ENCODE measurements around the gene HS6ST3. TPM values are rescaled to one million over a fixed set of nuclear protein-coding genes. Genes with fewer than 3 reads are reported as not detected.

The HS6ST3 gene
- total RNA-seq, 2 experiments from 2014 or later, result not detected

DNA sequence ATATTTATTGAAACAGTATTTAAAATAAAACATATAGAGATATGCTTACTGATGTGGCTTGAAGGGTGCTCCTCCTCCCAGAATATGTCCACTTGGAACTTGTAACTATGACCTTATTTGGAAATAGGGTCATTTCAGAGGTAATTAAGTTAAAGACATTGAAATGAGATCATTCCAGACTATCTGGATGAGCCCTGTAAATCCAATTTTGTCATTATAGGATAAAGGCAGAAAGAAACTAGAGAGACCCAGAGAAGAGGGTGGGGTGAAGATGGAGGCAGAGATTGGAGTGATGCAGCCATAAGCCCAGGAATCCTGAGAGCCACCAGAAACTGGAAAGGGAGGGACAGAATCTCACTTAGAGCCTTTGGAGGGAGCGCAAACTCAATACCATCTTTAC is 661.2 kb downstream of the HS6ST3 start:
- H3K4me1 Mint-ChIP-seq (ENCODE audit: low read depth), result no peaks in the 10 kb centered on the region
- peaks cover 8% of the 10 kb centered on the region for H3K9me3 Mint-ChIP-seq
- ChIA-PET POLR2A (no interaction called here), CTCF (no interaction called here)
- no peaks in the 10 kb centered on the region for H3K36me3 Mint-ChIP-seq (ENCODE audit: low read depth)
- DNase-seq (no peak), ATAC-seq (no peak)
- H3K4me3 Mint-ChIP-seq, result no peak overlapping the region
- no peaks in the 10 kb centered on the region for H3K27me3 Mint-ChIP-seq
- intact Hi-C loops (cut with micrococcal nuclease), result no loop called here
- TF ChIP-seq, protein P1, sequence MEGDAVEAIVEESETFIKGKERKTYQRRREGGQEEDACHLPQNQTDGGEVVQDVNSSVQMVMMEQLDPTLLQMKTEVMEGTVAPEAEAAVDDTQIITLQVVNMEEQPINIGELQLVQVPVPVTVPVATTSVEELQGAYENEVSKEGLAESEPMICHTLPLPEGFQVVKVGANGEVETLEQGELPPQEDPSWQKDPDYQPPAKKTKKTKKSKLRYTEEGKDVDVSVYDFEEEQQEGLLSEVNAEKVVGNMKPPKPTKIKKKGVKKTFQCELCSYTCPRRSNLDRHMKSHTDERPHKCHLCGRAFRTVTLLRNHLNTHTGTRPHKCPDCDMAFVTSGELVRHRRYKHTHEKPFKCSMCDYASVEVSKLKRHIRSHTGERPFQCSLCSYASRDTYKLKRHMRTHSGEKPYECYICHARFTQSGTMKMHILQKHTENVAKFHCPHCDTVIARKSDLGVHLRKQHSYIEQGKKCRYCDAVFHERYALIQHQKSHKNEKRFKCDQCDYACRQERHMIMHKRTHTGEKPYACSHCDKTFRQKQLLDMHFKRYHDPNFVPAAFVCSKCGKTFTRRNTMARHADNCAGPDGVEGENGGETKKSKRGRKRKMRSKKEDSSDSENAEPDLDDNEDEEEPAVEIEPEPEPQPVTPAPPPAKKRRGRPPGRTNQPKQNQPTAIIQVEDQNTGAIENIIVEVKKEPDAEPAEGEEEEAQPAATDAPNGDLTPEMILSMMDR (IDR thresholded peaks at IDR 0.05), result no peak
- no peak overlapping the region for H3K27ac Mint-ChIP-seq

DNA sequence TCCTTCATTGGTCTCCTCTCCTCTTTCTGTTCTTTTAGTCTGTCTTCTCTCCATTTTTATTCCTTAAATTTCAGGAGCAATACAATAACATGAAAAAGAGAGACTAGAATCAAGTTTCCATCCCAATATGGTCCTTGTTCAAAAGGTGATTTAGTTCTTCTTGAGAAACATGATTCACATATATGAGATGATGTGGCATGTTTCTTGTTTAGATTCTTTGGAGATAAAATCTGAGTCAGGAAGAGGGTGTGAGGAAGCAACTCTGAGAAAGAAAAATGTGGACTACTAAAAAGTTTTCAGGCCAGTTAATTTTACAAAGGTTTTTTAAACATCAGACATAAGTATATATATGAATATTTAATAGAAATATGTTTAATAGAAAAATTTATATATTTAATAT is 673.0 kb downstream of the HS6ST3 start:
- Mint-ChIP-seq H3K27me3 (no peaks in the 10 kb centered on the region), H3K27ac (no peak overlapping the region), H3K4me1 (ENCODE audit: low read depth) (no peaks in the 10 kb centered on the region), H3K36me3 (ENCODE audit: low read depth) (no peaks in the 10 kb centered on the region), H3K4me3 (no peak overlapping the region), H3K9me3 (peaks cover 4% of the 10 kb centered on the region)
- TF ChIP-seq, protein P1 (IDR thresholded peaks at IDR 0.05), result no peak
- DNase-seq (no peak), ATAC-seq (no peak)
- intact Hi-C loops (cut with micrococcal nuclease), result no loop called here
- POLR2A ChIA-PET, result no interaction called here
- CTCF ChIA-PET, result no interaction called here

DNA sequence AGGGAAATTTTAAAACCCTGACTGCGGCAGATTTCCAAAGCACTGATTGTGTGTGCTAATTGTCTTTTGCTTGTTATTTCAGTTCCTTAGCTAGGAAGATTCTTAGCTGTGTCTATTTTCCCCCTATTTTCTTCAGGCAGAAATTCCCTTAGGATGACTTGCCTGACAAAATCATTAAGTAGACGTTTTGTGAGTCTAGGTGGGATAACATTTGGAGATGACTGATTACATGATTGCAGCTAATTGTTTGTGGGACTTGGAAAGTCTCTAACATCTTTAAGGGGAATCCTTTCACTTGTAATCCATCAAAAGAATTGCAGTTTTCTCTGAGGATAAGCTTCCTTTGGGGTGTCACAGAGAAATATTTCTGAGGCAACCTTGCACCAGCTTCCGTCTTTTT is 676.4 kb downstream of the HS6ST3 start:
- ATAC-seq (no peak), DNase-seq (no peak)
- POLR2A ChIA-PET, result interaction anchor here (0.9 kb wide), 1 partner anchor 73 kb away, joined by 3 read pairs; no protein-coding TSS in a partner anchor
- intact Hi-C loops (cut with micrococcal nuclease), result no loop called here
- Mint-ChIP-seq H3K9me3 (peaks cover 4% of the 10 kb centered on the region), H3K36me3 (ENCODE audit: low read depth) (no peaks in the 10 kb centered on the region), H3K27me3 (no peaks in the 10 kb centered on the region), H3K4me1 (ENCODE audit: low read depth) (no peaks in the 10 kb centered on the region), H3K4me3 (no peak overlapping the region), H3K27ac (no peak overlapping the region)
- CTCF ChIA-PET, result interaction anchor here (1.3 kb wide), 1 partner anchor 746 kb away, joined by 4 read pairs; no protein-coding TSS in a partner anchor
- TF ChIP-seq, protein P1 (IDR thresholded peaks at IDR 0.05), result no peak

DNA sequence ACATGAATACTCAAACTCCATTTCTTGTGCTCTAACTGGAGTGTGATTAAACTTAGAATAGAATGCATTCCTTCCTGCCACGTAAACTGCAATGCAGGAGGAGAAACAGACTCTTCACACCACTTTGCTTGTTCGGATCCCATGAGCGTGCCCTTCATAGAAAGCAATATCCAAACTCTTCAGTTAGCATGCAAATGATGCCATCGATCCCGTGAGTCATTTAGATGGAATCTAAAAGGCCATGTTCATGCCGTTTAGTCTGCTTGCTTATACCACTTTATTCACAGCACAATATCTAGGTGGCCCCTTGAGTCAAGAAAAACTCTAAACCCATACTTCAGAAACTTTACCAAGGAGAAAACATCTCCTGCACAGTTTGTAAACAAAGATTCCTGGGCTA is 678.6 kb downstream of the HS6ST3 start:
- intact Hi-C loops (cut with micrococcal nuclease), result no loop called here
- TF ChIP-seq, protein P1 (IDR thresholded peaks at IDR 0.05), result no peak
- Mint-ChIP-seq H3K4me3 (no peak overlapping the region), H3K27me3 (no peaks in the 10 kb centered on the region), H3K4me1 (ENCODE audit: low read depth) (no peaks in the 10 kb centered on the region), H3K36me3 (ENCODE audit: low read depth) (no peaks in the 10 kb centered on the region), H3K27ac (no peak overlapping the region), H3K9me3 (peaks cover 4% of the 10 kb centered on the region)
- DNase-seq (no peak), ATAC-seq (no peak)
- POLR2A ChIA-PET, result no interaction called here
- CTCF ChIA-PET, result no interaction called here

DNA sequence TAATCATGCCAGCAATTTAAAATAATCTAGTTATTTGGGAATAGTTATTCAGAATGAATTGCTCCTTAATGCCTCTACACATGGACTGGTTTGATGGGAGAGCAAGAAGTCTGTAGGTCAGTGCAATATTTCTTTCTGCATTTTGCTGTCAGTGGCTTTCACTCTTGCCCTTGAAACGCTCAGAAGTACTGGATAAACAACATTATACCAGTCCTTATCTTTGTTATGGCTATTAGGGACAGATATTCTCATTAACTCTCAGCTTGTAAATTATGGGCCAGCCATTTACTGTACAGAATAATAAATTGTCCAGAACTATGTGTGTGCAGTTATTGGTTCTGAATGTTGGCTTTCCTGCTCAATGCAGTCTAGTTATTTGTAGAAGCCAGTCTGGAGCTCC is 680.0 kb downstream of the HS6ST3 start:
- Mint-ChIP-seq H3K9me3 (no peaks in the 10 kb centered on the region), H3K4me3 (no peak overlapping the region), H3K36me3 (ENCODE audit: low read depth) (no peaks in the 10 kb centered on the region), H3K27me3 (no peaks in the 10 kb centered on the region), H3K4me1 (ENCODE audit: low read depth) (no peaks in the 10 kb centered on the region), H3K27ac (no peak overlapping the region)
- no peak for ATAC-seq
- intact Hi-C loops (cut with micrococcal nuclease), result no loop called here
- CTCF ChIA-PET, result no interaction called here
- POLR2A ChIA-PET, result no interaction called here
- TF ChIP-seq, protein P1 (IDR thresholded peaks at IDR 0.05), result no peak
- no peak for DNase-seq
